SK-N-SH treated with all-trans-retinoic acid at 6 μM for 48 hours (cell line): ENCODE results near the gene APOL3.

ENCODE experiments used
- ATAC-seq: fragments of 200-7000 bp; cut with Tn5 transposase; 3 replicates; pipeline ENCODE4 v1.9.1; 2020; ENCODE audit warnings: mild to moderate bottlenecking, moderate library complexity
- ARNTL ChIP-seq: fragments of 450-650 bp; formaldehyde crosslinking; IDR thresholded peaks from 2 replicates; pipeline ENCODE4 v1.5.0; 2020; ENCODE audit warnings: low read depth, mild to moderate bottlenecking, moderate library complexity, borderline replicate concordance
- BACH2 ChIP-seq: fragments of 250-450 bp; sonication (Bioruptor Pico); IDR thresholded peaks from 2 replicates; pipeline ENCODE4 v1.9.0; 2021; ENCODE audit warnings: mild to moderate bottlenecking, borderline replicate concordance
- CREB5 ChIP-seq: fragments of 250-450 bp; sonication (Bioruptor Pico); IDR thresholded peaks from 2 replicates; pipeline ENCODE4 v1.5.1; 2020; ENCODE audit warnings: low read depth, mild to moderate bottlenecking, moderate library complexity
- CSDC2 ChIP-seq: fragments of 250-450 bp; sonication (Bioruptor Pico); IDR thresholded peaks from 2 replicates; pipeline ENCODE4 v1.5.0; 2020; ENCODE audit warnings: mild to moderate bottlenecking, moderate library complexity
- ESRRG ChIP-seq: fragments of 250-450 bp; sonication (Bioruptor Pico); IDR thresholded peaks from 2 replicates; pipeline ENCODE4 v1.6.1; 2021; ENCODE audit warnings: mild to moderate bottlenecking
- ISL1 ChIP-seq: fragments of 250-450 bp; sonication (Bioruptor Pico); IDR thresholded peaks from 2 replicates; pipeline ENCODE4 v2.1.2; 2022; ENCODE audit warnings: mild to moderate bottlenecking, moderate library complexity
- OSR1 ChIP-seq: fragments of 250-450 bp; sonication (Bioruptor Pico); IDR thresholded peaks from 2 replicates; pipeline ENCODE4 v1.8.0; 2022; ENCODE audit warnings: moderate library complexity, mild to moderate bottlenecking, inconsistent platforms
- PPARA ChIP-seq: fragments of 250-450 bp; sonication (Bioruptor Pico); IDR thresholded peaks from 2 replicates; pipeline ENCODE4 v1.5.0; 2020; ENCODE audit warnings: mild to moderate bottlenecking, borderline replicate concordance
- RARB ChIP-seq: fragments of 250-450 bp; sonication (Bioruptor Pico); IDR thresholded peaks from 2 replicates; pipeline ENCODE4 v1.8.0; 2021; ENCODE audit warnings: mild to moderate bottlenecking, moderate library complexity
- TOX ChIP-seq: fragments of 250-450 bp; sonication (Bioruptor Pico); IDR thresholded peaks from 2 replicates; pipeline ENCODE4 v1.8.0; 2021; ENCODE audit warnings: mild to moderate bottlenecking, moderate library complexity, borderline replicate concordance
- TSHZ2 ChIP-seq: fragments of 250-450 bp; sonication (Bioruptor Pico); IDR thresholded peaks from 2 replicates; pipeline ENCODE4 v1.5.0; 2020; ENCODE audit warnings: mild to moderate bottlenecking, moderate library complexity
- ZC3H10 ChIP-seq: fragments of 250-450 bp; sonication (Bioruptor Pico); IDR thresholded peaks from 2 replicates; pipeline ENCODE4 v1.5.1; 2021; ENCODE audit warnings: mild to moderate bottlenecking, moderate library complexity
- ZFP3 ChIP-seq: fragments of 250-450 bp; sonication (Bioruptor Pico); IDR thresholded peaks from 2 replicates; pipeline ENCODE4 v1.5.0; 2020; ENCODE audit warnings: mild to moderate bottlenecking, moderate library complexity
- ZFP30 ChIP-seq: fragments of 450-650 bp; formaldehyde crosslinking; IDR thresholded peaks from 2 replicates; pipeline ENCODE4 v1.5.0; 2022; ENCODE audit warnings: mild to moderate bottlenecking, moderate library complexity
- ZNF565 ChIP-seq: fragments of 450-650 bp; formaldehyde crosslinking; conservative IDR thresholded peaks from 2 replicates; pipeline ENCODE4 v1.5.0; 2020; ENCODE audit warnings: low read depth, mild to moderate bottlenecking, moderate library complexity
- ZNF70 ChIP-seq: fragments of 450-650 bp; formaldehyde crosslinking; IDR thresholded peaks from 2 replicates; pipeline ENCODE4 v1.5.0; 2020; ENCODE audit warnings: mild to moderate bottlenecking, moderate library complexity
- TF ChIP-seq, protein P1 (sequence below): fragments of 250-450 bp; sonication (Bioruptor Pico); IDR thresholded peaks from 2 replicates; pipeline ENCODE4 v1.8.0; 2020; ENCODE audit warnings: mild to moderate bottlenecking, moderate library complexity, borderline replicate concordance
- TF ChIP-seq, protein P2 (sequence below): fragments of 250-450 bp; sonication (Bioruptor Pico); IDR thresholded peaks from 2 replicates; pipeline ENCODE4 v1.8.0; 2021; ENCODE audit warnings: low read depth, mild to moderate bottlenecking, moderate library complexity, borderline replicate concordance
- TF ChIP-seq, protein P3 (sequence below): fragments of 250-450 bp; sonication (Bioruptor Pico); IDR thresholded peaks from 2 replicates; pipeline ENCODE4 v1.5.1; 2021; ENCODE audit warnings: mild to moderate bottlenecking, moderate library complexity

The APOL3 gene

DNA sequence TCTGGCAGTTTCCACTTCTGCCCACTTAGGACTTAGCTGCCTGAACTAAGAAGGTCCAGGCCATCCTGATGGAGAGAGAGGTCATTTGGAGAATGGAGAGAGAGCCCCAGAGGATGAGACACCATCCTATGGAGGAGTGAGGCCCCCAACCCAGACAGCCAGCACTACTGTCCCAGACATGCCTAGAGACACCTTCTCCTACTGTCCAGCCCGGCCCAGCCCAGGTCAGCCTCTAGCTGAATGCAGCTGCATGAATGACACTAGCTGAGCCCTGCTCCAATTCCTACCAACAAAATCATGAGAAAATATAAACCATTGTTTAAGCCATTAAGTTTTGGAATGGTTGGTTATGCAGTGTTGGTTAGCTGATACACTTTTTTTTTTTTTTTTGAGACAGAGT is 47.4 kb downstream of the APOL3 start:
- ATAC-seq, result no peak
- TF ChIP-seq ZNF565 (CRISPR knock-in tag) (no peak), RARB (CRISPR knock-in tag) (no peak), ZFP30 (no peak), ZNF70 (CRISPR knock-in tag) (no peak), ZC3H10 (no peak), CSDC2 (no peak), TOX (CRISPR knock-in tag) (no peak), TSHZ2 (no peak)
- TF ChIP-seq, protein P1, sequence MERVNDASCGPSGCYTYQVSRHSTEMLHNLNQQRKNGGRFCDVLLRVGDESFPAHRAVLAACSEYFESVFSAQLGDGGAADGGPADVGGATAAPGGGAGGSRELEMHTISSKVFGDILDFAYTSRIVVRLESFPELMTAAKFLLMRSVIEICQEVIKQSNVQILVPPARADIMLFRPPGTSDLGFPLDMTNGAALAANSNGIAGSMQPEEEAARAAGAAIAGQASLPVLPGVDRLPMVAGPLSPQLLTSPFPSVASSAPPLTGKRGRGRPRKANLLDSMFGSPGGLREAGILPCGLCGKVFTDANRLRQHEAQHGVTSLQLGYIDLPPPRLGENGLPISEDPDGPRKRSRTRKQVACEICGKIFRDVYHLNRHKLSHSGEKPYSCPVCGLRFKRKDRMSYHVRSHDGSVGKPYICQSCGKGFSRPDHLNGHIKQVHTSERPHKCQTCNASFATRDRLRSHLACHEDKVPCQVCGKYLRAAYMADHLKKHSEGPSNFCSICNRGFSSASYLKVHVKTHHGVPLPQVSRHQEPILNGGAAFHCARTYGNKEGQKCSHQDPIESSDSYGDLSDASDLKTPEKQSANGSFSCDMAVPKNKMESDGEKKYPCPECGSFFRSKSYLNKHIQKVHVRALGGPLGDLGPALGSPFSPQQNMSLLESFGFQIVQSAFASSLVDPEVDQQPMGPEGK (CRISPR knock-in tag), result no peak

- ATAC-seq, result no peak
- no peak for TF ChIP-seq ESRRG
- TF ChIP-seq, protein P2, sequence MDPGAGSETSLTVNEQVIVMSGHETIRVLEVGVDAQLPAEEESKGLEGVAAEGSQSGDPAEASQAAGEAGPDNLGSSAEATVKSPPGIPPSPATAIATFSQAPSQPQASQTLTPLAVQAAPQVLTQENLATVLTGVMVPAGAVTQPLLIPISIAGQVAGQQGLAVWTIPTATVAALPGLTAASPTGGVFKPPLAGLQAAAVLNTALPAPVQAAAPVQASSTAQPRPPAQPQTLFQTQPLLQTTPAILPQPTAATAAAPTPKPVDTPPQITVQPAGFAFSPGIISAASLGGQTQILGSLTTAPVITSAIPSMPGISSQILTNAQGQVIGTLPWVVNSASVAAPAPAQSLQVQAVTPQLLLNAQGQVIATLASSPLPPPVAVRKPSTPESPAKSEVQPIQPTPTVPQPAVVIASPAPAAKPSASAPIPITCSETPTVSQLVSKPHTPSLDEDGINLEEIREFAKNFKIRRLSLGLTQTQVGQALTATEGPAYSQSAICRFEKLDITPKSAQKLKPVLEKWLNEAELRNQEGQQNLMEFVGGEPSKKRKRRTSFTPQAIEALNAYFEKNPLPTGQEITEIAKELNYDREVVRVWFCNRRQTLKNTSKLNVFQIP, result no peak
- TF ChIP-seq ZFP3, result no peak
- no peak for TF ChIP-seq ARNTL (CRISPR knock-in tag)
- no peak for TF ChIP-seq ZNF565 (CRISPR knock-in tag)
- no peak for TF ChIP-seq BACH2
These were observed 49.2 kb downstream of the APOL3 start for GRCh38 chr22:36111316-36111715.

- TF ChIP-seq RARB (CRISPR knock-in tag), result no peak
- no peak for TF ChIP-seq ZFP3
- no peak for TF ChIP-seq ESRRG
- TF ChIP-seq OSR1 (CRISPR knock-in tag), result no peak
- no peak for TF ChIP-seq ZNF70 (CRISPR knock-in tag)
- TF ChIP-seq, protein P3, sequence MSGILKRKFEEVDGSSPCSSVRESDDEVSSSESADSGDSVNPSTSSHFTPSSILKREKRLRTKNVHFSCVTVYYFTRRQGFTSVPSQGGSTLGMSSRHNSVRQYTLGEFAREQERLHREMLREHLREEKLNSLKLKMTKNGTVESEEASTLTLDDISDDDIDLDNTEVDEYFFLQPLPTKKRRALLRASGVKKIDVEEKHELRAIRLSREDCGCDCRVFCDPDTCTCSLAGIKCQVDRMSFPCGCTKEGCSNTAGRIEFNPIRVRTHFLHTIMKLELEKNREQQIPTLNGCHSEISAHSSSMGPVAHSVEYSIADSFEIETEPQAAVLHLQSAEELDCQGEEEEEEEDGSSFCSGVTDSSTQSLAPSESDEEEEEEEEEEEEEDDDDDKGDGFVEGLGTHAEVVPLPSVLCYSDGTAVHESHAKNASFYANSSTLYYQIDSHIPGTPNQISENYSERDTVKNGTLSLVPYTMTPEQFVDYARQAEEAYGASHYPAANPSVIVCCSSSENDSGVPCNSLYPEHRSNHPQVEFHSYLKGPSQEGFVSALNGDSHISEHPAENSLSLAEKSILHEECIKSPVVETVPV (CRISPR knock-in tag), result no peak
- TF ChIP-seq BACH2, result no peak
- TF ChIP-seq CSDC2, result no peak
- TF ChIP-seq ARNTL (CRISPR knock-in tag), result no peak
- TF ChIP-seq, all 23 proteins: peak for 0
- peak; percentile 24; the same call in 1 of the 3 replicates for ATAC-seq
These were observed 50.2 kb downstream of the APOL3 start for GRCh38 chr22:36110306-36110881.

GRCh38 chr22:36107436-36107835 is 53.1 kb downstream of the APOL3 start:
- no peak for ATAC-seq
- TF ChIP-seq RARB (CRISPR knock-in tag) (no peak), ESRRG (no peak), CREB5 (no peak), BACH2 (no peak), ISL1 (no peak), TOX (CRISPR knock-in tag) (no peak), OSR1 (CRISPR knock-in tag) (no peak), TSHZ2 (no peak), ZFP30 (no peak), PPARA (CRISPR knock-in tag) (no peak), ZFP3 (no peak)
- TF ChIP-seq, protein P1 (CRISPR knock-in tag), result no peak
- TF ChIP-seq, protein P3 (CRISPR knock-in tag), result no peak
